Gastrocnemius medialis (tissue), 4 donors: Measurements from ENCODE around the gene MBD5. TPM values are rescaled to one million over a fixed set of nuclear protein-coding genes. Genes with fewer than 3 reads are reported as not detected.

ENCODE experiments used
- ATAC-seq, 2 donors: fragments of 150-250 bp; one replicate each; pipeline ENCODE4 v1.9.1; 2016
- DNase-seq, 2 donors: peaks; one replicate each; pipeline ENCODE4 v3.0.0-alpha.2; 2019
- H3K27ac ChIP-seq, 4 donors: fragments of 200-600 bp; sonication (generic); 1 replicate in 1 of 4; 2 replicates in 3 of 4; pipeline ENCODE4 v1.5.1; 2016 to 2018; ENCODE audit warnings: mild to moderate bottlenecking in 2 of 4, moderate library complexity in 1 of 4
- H3K27me3 ChIP-seq, 3 donors: fragments of 200-600 bp; sonication (generic) in 2 of 3; 1 replicate in 1 of 3; 2 replicates in 2 of 3; pipeline versions ENCODE4 v1.5.1 to v1.6.0; 2016 to 2019; ENCODE audit warnings: mild to moderate bottlenecking in 1 of 3, moderate library complexity in 1 of 3
- H3K36me3 ChIP-seq, 2 donors: fragments of 200-600 bp; sonication (generic) in 1 of 2; one replicate each; pipeline ENCODE4 v1.5.1; 2017 to 2018
- H3K4me1 ChIP-seq, 2 donors: fragments of 200-600 bp; sonication (generic) in 1 of 2; one replicate each; pipeline ENCODE4 v1.5.1; 2016 to 2017; ENCODE audit warnings: mild to moderate bottlenecking in 2 of 2
- H3K4me3 ChIP-seq, 4 donors: fragments of 200-600 bp; sonication (generic) in 3 of 4; 1 replicate in 1 of 4; 2 replicates in 3 of 4; pipeline ENCODE4 v1.5.1; 2016 to 2019; ENCODE audit warnings: mild to moderate bottlenecking in 2 of 4
- H3K9me3 ChIP-seq, 3 donors: fragments of 200-600 bp; sonication (generic) in 2 of 3; 1 replicate in 1 of 3; 2 replicates in 2 of 3; pipeline ENCODE4 v1.5.1; 2016 to 2019
- CTCF ChIP-seq, 5 experiments: fragments of 450-650 bp in 3 of 5; fragments of 200-600 bp in 2 of 5; sonication (generic) in 2 of 5; IDR thresholded peaks in 4 of 5; conservative IDR thresholded peaks in 1 of 5; 1 replicate in 4 of 5; 2 replicates in 1 of 5; pipeline ENCODE4 v1.5.1; 2016 to 2019; ENCODE audit warnings: antibody characterized with exemption in 5 of 5, mild to moderate bottlenecking in 3 of 5, moderate library complexity in 3 of 5
- POLR2A ChIP-seq, 2 donors: fragments of 450-650 bp; IDR thresholded peaks; one replicate each; pipeline ENCODE4 v1.6.1; 2017; ENCODE audit warnings: antibody characterized with exemption in 2 of 2, mild to moderate bottlenecking in 2 of 2, moderate library complexity in 2 of 2
- in situ Hi-C, 4 donors: fragments of 200-750 bp; cut with MboI; loops; one replicate each; pipeline versions ENCODE4 v1.15.0 to v1.8.0; 2017; ENCODE audit warnings: low sequenced_read_pairs in 4 of 4
- intact Hi-C: fragments of 100-400 bp; cut with DNase I; formaldehyde crosslinking; loops from one replicate; pipeline ENCODE4 v1.15.1; 2023; ENCODE audit warnings: low total_unique reads
- total RNA-seq, 4 donors: library from RNA; depleted of rRNA; stranded (reverse); fragments of >200 nt; gene quantifications; one replicate each; pipeline versions ENCODE4 v1.1.0 to v1.2.3, GENCODE V29; 2016

The MBD5 gene
- total RNA-seq, 4 donors from 2014 or later = 15.2 to 27.2 (median 15.5) TPM

DNA sequence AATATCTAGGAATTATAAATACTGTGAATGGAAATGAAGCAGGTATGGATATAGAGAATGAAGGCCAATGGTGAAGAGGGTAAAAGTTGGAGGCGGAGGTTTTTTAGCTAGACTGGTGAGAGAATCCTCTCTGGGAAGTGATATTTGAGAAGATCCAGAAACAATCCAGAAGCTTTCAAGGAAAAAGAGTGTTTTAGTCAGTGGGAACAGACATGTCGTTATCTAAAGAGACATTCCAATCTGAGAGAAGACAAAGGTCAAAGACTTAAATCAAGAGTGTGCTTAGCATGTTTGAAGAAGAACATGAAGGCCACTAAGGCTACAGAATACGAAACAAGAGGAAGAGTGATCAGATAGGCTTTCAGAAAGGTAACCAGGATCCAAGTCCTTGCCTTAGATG lies 211.0 kb downstream of the MBD5 start:
- DNase-seq (no peak), ATAC-seq (no peak)
- no peaks in the 10 kb centered on the region for H3K27me3 ChIP-seq
- H3K4me1 ChIP-seq = no peaks in the 10 kb centered on the region
- no peaks in the 10 kb centered on the region for H3K9me3 ChIP-seq
- intact Hi-C loops (no loop called here), in situ Hi-C loops (no loop called here)
- H3K27ac ChIP-seq = no peak overlapping the region
- H3K4me3 ChIP-seq = no peak overlapping the region
- H3K36me3 ChIP-seq = peaks cover 0 to 11% of the 10 kb centered on the region in 2 donors
- TF ChIP-seq CTCF (IDR thresholded peaks at IDR 0.05 in 4 of 5, conservative IDR thresholded peaks at IDR 0.05 in 1 of 5) = no peak

GRCh38 chr2:148234143-148234542 lies 213.3 kb downstream of the MBD5 start:
- no peaks in the 10 kb centered on the region for H3K27me3 ChIP-seq
- DNase-seq (no peak), ATAC-seq (no peak)
- no peaks in the 10 kb centered on the region for H3K4me1 ChIP-seq
- TF ChIP-seq POLR2A (IDR thresholded peaks at IDR 0.05) (no peak), CTCF (IDR thresholded peaks at IDR 0.05 in 4 of 5, conservative IDR thresholded peaks at IDR 0.05 in 1 of 5) (no peak)
- H3K9me3 ChIP-seq = no peaks in the 10 kb centered on the region
- H3K36me3 ChIP-seq = peaks cover 0 to 20% of the 10 kb centered on the region in 2 donors
- no peak overlapping the region for H3K27ac ChIP-seq
- H3K4me3 ChIP-seq = no peak overlapping the region
- in situ Hi-C loops (no loop called here), intact Hi-C loops (no loop called here)

GRCh38 chr2:148237911-148238310 lies 217.0 kb downstream of the MBD5 start:
- TF ChIP-seq CTCF (IDR thresholded peaks at IDR 0.05 in 4 of 5, conservative IDR thresholded peaks at IDR 0.05 in 1 of 5) (no peak), POLR2A (IDR thresholded peaks at IDR 0.05) (no peak)
- Histone ChIP-seq H3K27me3 (no peaks in the 10 kb centered on the region), H3K36me3 (peaks cover 0 to 20% of the 10 kb centered on the region in 2 donors), H3K27ac (no peak overlapping the region), H3K9me3 (no peaks in the 10 kb centered on the region), H3K4me1 (no peaks in the 10 kb centered on the region), H3K4me3 (no peak overlapping the region)
- DNase-seq = no peak
- ATAC-seq = no peak
- in situ Hi-C loops = no loop called here
- intact Hi-C loops = no loop called here

DNA sequence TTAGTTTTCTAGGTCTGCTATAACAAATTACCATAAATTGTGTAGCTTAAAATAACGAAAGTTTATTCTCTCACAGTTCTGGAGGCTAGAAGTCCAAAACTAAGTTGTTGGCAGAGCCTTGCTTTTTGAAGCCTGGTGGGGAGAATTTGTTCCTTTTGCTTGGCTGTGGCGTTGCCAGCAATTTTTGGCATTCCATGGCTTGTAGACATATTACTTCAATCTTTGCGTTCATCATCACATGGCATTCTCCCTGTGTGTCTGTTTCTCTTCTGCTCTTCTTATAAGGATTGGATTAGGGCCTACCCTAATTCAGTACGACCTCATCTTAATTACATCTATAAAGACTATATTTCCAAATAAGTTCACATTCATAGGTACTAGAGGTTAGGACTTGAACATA lies 217.7 kb downstream of the MBD5 start:
- TF ChIP-seq CTCF (IDR thresholded peaks at IDR 0.05 in 4 of 5, conservative IDR thresholded peaks at IDR 0.05 in 1 of 5) = no peak
- TF ChIP-seq POLR2A (IDR thresholded peaks at IDR 0.05) = no peak
- Histone ChIP-seq H3K36me3 (peaks cover 0 to 20% of the 10 kb centered on the region in 2 donors), H3K9me3 (no peaks in the 10 kb centered on the region), H3K4me1 (no peaks in the 10 kb centered on the region), H3K4me3 (no peak overlapping the region), H3K27me3 (no peaks in the 10 kb centered on the region), H3K27ac (no peak overlapping the region)
- intact Hi-C loops (no loop called here), in situ Hi-C loops (no loop called here)
- DNase-seq (no peak), ATAC-seq (no peak)

DNA sequence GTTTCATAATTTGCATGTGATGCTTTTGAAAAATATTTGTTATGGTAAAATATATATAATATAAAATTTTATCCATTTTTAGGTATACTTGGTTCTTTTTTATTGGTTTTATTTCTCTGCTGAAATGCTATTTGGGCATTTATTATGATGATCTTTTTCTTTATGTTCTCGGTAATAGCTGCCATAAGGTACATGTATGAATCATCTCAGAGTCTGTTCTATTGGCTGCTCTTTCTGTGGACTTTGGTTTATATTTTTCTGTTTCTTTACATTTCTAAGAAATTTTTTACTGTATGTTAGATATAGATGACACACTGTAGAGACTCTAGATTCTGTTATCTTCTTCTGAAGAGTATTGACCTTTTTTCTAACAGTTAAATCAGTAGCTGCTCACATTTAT lies 219.9 kb downstream of the MBD5 start:
- H3K36me3 ChIP-seq = peaks cover 0 to 14% of the 10 kb centered on the region in 2 donors
- no peak for DNase-seq
- intact Hi-C loops (no loop called here), in situ Hi-C loops (no loop called here)
- TF ChIP-seq POLR2A (IDR thresholded peaks at IDR 0.05) (no peak), CTCF (IDR thresholded peaks at IDR 0.05 in 4 of 5, conservative IDR thresholded peaks at IDR 0.05 in 1 of 5) (no peak)
- no peaks in the 10 kb centered on the region for H3K27me3 ChIP-seq
- no peak overlapping the region for H3K4me3 ChIP-seq
- no peaks in the 10 kb centered on the region for H3K4me1 ChIP-seq
- H3K27ac ChIP-seq = no peak overlapping the region
- ATAC-seq = no peak
- H3K9me3 ChIP-seq = no peaks in the 10 kb centered on the region
